ENCODE data around the gene HIVEP1.

The HIVEP1 gene

GRCh38 chr6:12039540-12040459 lies 27.7 kb downstream of the HIVEP1 start:
- Histone ChIP-seq H3K36me3 (ENCODE audit: control insufficient read depth in 5 of 5, insufficient read depth in 5 of 5, low read length in 5 of 5) (no peaks in the 10 kb centered on the region), H3K27ac (ENCODE audit: low read depth, low read length) (no peak overlapping the region), H3K4me1 (ENCODE audit: control insufficient read depth in 5 of 5, insufficient read depth in 5 of 5, low read length in 5 of 5) (peaks cover 0 to 16% (median 12%) of the 10 kb centered on the region in 5 donors), H3K4me3 (ENCODE audit: low read depth in 1 of 5, low read length in 5 of 5) (peak overlapping the region in 1 of 5 donors; percentile 22), H3K27me3 (ENCODE audit: control insufficient read depth in 5 of 5, insufficient read depth in 4 of 5, low read length in 5 of 5) (no peaks in the 10 kb centered on the region), H3K9me3 (ENCODE audit: control insufficient read depth in 5 of 5, low read length in 5 of 5) (no peaks in the 10 kb centered on the region), H3K9ac (ENCODE audit: low read length in 5 of 5) (no peak overlapping the region)

- Histone ChIP-seq H3K36me3 (ENCODE audit: control insufficient read depth in 5 of 5, insufficient read depth in 5 of 5, low read length in 5 of 5) (no peaks in the 10 kb centered on the region), H3K9me3 (ENCODE audit: control insufficient read depth in 5 of 5, low read length in 5 of 5) (no peaks in the 10 kb centered on the region), H3K9ac (ENCODE audit: low read length in 5 of 5) (no peak overlapping the region), H3K4me3 (ENCODE audit: low read depth in 1 of 5, low read length in 5 of 5) (no peak overlapping the region), H3K27me3 (ENCODE audit: control insufficient read depth in 5 of 5, insufficient read depth in 4 of 5, low read length in 5 of 5) (no peaks in the 10 kb centered on the region), H3K27ac (ENCODE audit: low read depth, low read length) (no peak overlapping the region), H3K4me1 (ENCODE audit: control insufficient read depth in 5 of 5, insufficient read depth in 5 of 5, low read length in 5 of 5) (peaks cover 0 to 18% (median 10%) of the 10 kb centered on the region in 5 donors)
These were observed 35.2 kb downstream of the HIVEP1 start for GRCh38 chr6:12047304-12047703.

GRCh38 chr6:12047792-12048432 lies 35.8 kb downstream of the HIVEP1 start:
- peaks cover 0 to 18% (median 10%) of the 10 kb centered on the region in 5 donors for H3K4me1 ChIP-seq (ENCODE audit: control insufficient read depth in 5 of 5, insufficient read depth in 5 of 5, low read length in 5 of 5)
- no peak overlapping the region for H3K4me3 ChIP-seq (ENCODE audit: low read depth in 1 of 5, low read length in 5 of 5)
- no peaks in the 10 kb centered on the region for H3K27me3 ChIP-seq (ENCODE audit: control insufficient read depth in 5 of 5, insufficient read depth in 4 of 5, low read length in 5 of 5)
- H3K36me3 ChIP-seq (ENCODE audit: control insufficient read depth in 5 of 5, insufficient read depth in 5 of 5, low read length in 5 of 5): no peaks in the 10 kb centered on the region
- H3K9ac ChIP-seq (ENCODE audit: low read length in 5 of 5): no peak overlapping the region
- H3K9me3 ChIP-seq (ENCODE audit: control insufficient read depth in 5 of 5, low read length in 5 of 5): no peaks in the 10 kb centered on the region
- H3K27ac ChIP-seq (ENCODE audit: low read depth, low read length): no peak overlapping the region

- H3K4me3 ChIP-seq (ENCODE audit: low read depth in 1 of 5, low read length in 5 of 5): no peak overlapping the region
- H3K36me3 ChIP-seq (ENCODE audit: control insufficient read depth in 5 of 5, insufficient read depth in 5 of 5, low read length in 5 of 5): no peaks in the 10 kb centered on the region
- H3K27me3 ChIP-seq (ENCODE audit: control insufficient read depth in 5 of 5, insufficient read depth in 4 of 5, low read length in 5 of 5): no peaks in the 10 kb centered on the region
- peaks cover 0 to 18% (median 10%) of the 10 kb centered on the region in 5 donors for H3K4me1 ChIP-seq (ENCODE audit: control insufficient read depth in 5 of 5, insufficient read depth in 5 of 5, low read length in 5 of 5)
- H3K27ac ChIP-seq (ENCODE audit: low read depth, low read length): no peak overlapping the region
- no peaks in the 10 kb centered on the region for H3K9me3 ChIP-seq (ENCODE audit: control insufficient read depth in 5 of 5, low read length in 5 of 5)
- no peak overlapping the region for H3K9ac ChIP-seq (ENCODE audit: low read length in 5 of 5)
These were observed 36.5 kb downstream of the HIVEP1 start for GRCh38 chr6:12048609-12049008.

DNA sequence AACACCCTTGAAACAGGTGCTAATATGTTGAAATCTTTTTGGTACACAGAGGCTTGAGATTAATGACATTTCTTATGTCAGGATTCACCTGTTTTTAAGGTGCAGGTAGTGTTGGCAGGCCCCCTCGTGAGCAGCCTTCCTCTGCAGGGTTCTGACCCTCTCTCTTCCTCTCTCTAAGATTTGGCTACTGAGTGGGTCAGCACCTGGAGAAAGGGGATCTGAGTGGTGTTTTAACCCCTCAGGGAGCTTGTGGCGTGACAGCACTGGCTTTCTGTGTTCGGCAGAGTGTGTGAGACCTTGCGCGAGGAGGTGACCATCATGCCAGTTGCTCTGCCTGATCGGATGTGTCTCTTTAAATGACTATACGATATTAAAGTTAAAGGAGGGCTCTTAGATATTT lies 37.1 kb downstream of the HIVEP1 start:
- Histone ChIP-seq H3K36me3 (ENCODE audit: control insufficient read depth in 5 of 5, insufficient read depth in 5 of 5, low read length in 5 of 5) (no peaks in the 10 kb centered on the region), H3K9me3 (ENCODE audit: control insufficient read depth in 5 of 5, low read length in 5 of 5) (no peaks in the 10 kb centered on the region), H3K4me3 (ENCODE audit: low read depth in 1 of 5, low read length in 5 of 5) (no peak overlapping the region), H3K4me1 (ENCODE audit: control insufficient read depth in 5 of 5, insufficient read depth in 5 of 5, low read length in 5 of 5) (peaks cover 0 to 18% (median 10%) of the 10 kb centered on the region in 5 donors), H3K9ac (ENCODE audit: low read length in 5 of 5) (no peak overlapping the region), H3K27me3 (ENCODE audit: control insufficient read depth in 5 of 5, insufficient read depth in 4 of 5, low read length in 5 of 5) (no peaks in the 10 kb centered on the region), H3K27ac (ENCODE audit: low read depth, low read length) (no peak overlapping the region)

- Histone ChIP-seq H3K36me3 (ENCODE audit: control insufficient read depth in 5 of 5, insufficient read depth in 5 of 5, low read length in 5 of 5) (no peaks in the 10 kb centered on the region), H3K27ac (ENCODE audit: low read depth, low read length) (no peak overlapping the region), H3K4me1 (ENCODE audit: control insufficient read depth in 5 of 5, insufficient read depth in 5 of 5, low read length in 5 of 5) (peaks cover 0 to 10% (median 0%) of the 10 kb centered on the region in 5 donors), H3K9ac (ENCODE audit: low read length in 5 of 5) (peak overlapping the region in 1 of 5 donors; percentile 46), H3K9me3 (ENCODE audit: control insufficient read depth in 5 of 5, low read length in 5 of 5) (no peaks in the 10 kb centered on the region), H3K4me3 (ENCODE audit: low read depth in 1 of 5, low read length in 5 of 5) (peak overlapping the region in 1 of 5 donors; percentile 1), H3K27me3 (ENCODE audit: control insufficient read depth in 5 of 5, insufficient read depth in 4 of 5, low read length in 5 of 5) (no peaks in the 10 kb centered on the region)
These were observed 39.8 kb downstream of the HIVEP1 start for GRCh38 chr6:12051861-12052368.

DNA sequence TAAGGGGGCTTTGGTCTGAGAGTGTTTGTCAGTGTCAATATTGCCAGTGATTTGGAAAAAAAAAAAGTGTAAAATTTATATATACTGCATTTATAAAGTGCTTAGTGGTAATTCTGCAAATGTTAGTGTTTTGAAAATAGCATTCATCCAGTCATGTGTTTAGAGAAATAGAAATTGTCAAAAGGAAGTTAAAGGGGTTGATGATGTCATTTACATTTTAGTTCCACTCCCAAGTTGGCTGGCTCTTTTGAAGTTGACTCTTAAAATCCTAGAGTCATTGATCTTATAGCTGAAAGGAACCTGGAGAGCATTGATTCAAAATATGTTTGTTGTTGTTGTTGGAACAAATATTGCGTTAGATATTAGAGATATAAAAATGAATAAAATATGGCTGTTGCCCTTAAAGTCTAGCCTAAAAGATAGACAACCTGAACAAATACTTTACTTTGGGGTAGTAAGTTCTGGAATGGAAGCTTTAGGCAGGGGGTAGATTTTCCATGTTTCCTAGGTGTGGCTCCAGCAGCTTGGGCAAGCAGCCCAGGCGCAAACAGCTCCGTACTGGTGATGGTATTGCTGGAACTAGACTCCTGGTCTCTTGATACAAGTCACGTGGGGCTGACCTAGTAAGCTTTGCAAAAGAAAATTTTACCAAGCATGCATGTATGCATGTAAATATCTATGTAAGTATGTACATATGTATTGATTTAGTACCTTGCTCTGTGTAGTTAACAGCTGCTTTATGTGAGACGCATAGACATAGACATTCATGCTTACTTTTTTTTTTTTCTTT lies 46.3 kb downstream of the HIVEP1 start:
- Histone ChIP-seq H3K4me1 (ENCODE audit: control insufficient read depth in 5 of 5, insufficient read depth in 5 of 5, low read length in 5 of 5) (peaks cover 1 to 13% (median 9%) of the 10 kb centered on the region in 5 donors), H3K9me3 (ENCODE audit: control insufficient read depth in 5 of 5, low read length in 5 of 5) (no peaks in the 10 kb centered on the region), H3K36me3 (ENCODE audit: control insufficient read depth in 5 of 5, insufficient read depth in 5 of 5, low read length in 5 of 5) (no peaks in the 10 kb centered on the region), H3K27ac (ENCODE audit: low read depth, low read length) (no peak overlapping the region), H3K4me3 (ENCODE audit: low read depth in 1 of 5, low read length in 5 of 5) (no peak overlapping the region), H3K9ac (ENCODE audit: low read length in 5 of 5) (no peak overlapping the region), H3K27me3 (ENCODE audit: control insufficient read depth in 5 of 5, insufficient read depth in 4 of 5, low read length in 5 of 5) (no peaks in the 10 kb centered on the region)

GRCh38 chr6:12060780-12061609 lies 48.9 kb downstream of the HIVEP1 start:
- Histone ChIP-seq H3K9me3 (ENCODE audit: control insufficient read depth in 5 of 5, low read length in 5 of 5) (no peaks in the 10 kb centered on the region), H3K27me3 (ENCODE audit: control insufficient read depth in 5 of 5, insufficient read depth in 4 of 5, low read length in 5 of 5) (no peaks in the 10 kb centered on the region), H3K9ac (ENCODE audit: low read length in 5 of 5) (no peak overlapping the region), H3K27ac (ENCODE audit: low read depth, low read length) (no peak overlapping the region), H3K4me1 (ENCODE audit: control insufficient read depth in 5 of 5, insufficient read depth in 5 of 5, low read length in 5 of 5) (peaks cover 1 to 13% (median 9%) of the 10 kb centered on the region in 5 donors), H3K36me3 (ENCODE audit: control insufficient read depth in 5 of 5, insufficient read depth in 5 of 5, low read length in 5 of 5) (no peaks in the 10 kb centered on the region), H3K4me3 (ENCODE audit: low read depth in 1 of 5, low read length in 5 of 5) (peak overlapping the region in 2 of 5 donors; percentile 37 to 45)

DNA sequence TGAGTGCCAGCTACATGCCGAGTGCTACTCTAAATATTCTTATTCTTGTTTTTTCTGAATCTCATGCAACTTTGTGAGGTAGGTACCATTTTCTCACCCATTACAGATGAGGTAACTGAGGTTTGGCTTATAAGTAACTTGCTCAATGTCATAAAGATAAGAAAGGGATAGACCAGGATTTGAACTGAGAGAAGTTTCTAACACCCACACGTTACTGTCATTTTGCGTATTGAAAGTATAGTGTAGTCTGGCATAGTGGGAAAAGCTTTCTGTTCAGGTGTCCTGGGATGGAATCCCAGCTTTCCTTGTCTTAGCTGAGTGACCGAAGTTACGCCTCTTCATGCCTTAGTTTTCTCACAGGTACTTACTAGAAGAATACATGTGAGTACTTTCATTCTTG lies 50.5 kb downstream of the HIVEP1 start:
- no peak overlapping the region for H3K9ac ChIP-seq (ENCODE audit: low read length in 5 of 5)
- no peak overlapping the region for H3K27ac ChIP-seq (ENCODE audit: low read depth, low read length)
- H3K9me3 ChIP-seq (ENCODE audit: control insufficient read depth in 5 of 5, low read length in 5 of 5): no peaks in the 10 kb centered on the region
- no peak overlapping the region for H3K4me3 ChIP-seq (ENCODE audit: low read depth in 1 of 5, low read length in 5 of 5)
- H3K27me3 ChIP-seq (ENCODE audit: control insufficient read depth in 5 of 5, insufficient read depth in 4 of 5, low read length in 5 of 5): no peaks in the 10 kb centered on the region
- no peaks in the 10 kb centered on the region for H3K36me3 ChIP-seq (ENCODE audit: control insufficient read depth in 5 of 5, insufficient read depth in 5 of 5, low read length in 5 of 5)
- peaks cover 1 to 14% (median 9%) of the 10 kb centered on the region in 5 donors for H3K4me1 ChIP-seq (ENCODE audit: control insufficient read depth in 5 of 5, insufficient read depth in 5 of 5, low read length in 5 of 5)

Data from subcutaneous abdominal adipose tissue (tissue), 5 donors.